PFSK-1 (cell line): ENCODE results near the gene COL5A2.

Experiments
- FOXP2 ChIP-seq: optimal IDR thresholded peaks from 2 replicates; pipeline ENCODE3; 2011; ENCODE audit warnings: borderline replicate concordance, control low read depth, inconsistent platforms; ENCODE audit not compliant: insufficient read depth; ENCODE audit errors: extremely low read length, extremely low read depth
- POLR2AphosphoS5 ChIP-seq: IDR thresholded peaks from 2 replicates; pipeline ENCODE4 v1.6.1; 2012; ENCODE audit warnings: low read depth, mild to moderate bottlenecking, control low read depth, low read length, moderate library complexity
- REST ChIP-seq, 2 experiments: IDR thresholded peaks; 2 replicates each; pipeline versions ENCODE4 v1.6.1 to v1.8.0; 2011 to 2012; ENCODE audit warnings: low read depth in 2 of 2, low read length in 2 of 2, control low read depth in 1 of 2, inconsistent platforms in 1 of 2, mild to moderate bottlenecking in 1 of 2, moderate library complexity in 1 of 2; ENCODE audit not compliant: insufficient read depth in 1 of 2
- SIN3A ChIP-seq: IDR thresholded peaks from 2 replicates; pipeline ENCODE4 v1.6.1; 2012; ENCODE audit warnings: mild to moderate bottlenecking, low read length, moderate library complexity, borderline replicate concordance; ENCODE audit not compliant: insufficient read depth
- TAF1 ChIP-seq: IDR thresholded peaks from 2 replicates; pipeline ENCODE4 v1.6.1; 2012; ENCODE audit warnings: low read length, control low read depth, borderline replicate concordance; ENCODE audit not compliant: insufficient read depth

DNA sequence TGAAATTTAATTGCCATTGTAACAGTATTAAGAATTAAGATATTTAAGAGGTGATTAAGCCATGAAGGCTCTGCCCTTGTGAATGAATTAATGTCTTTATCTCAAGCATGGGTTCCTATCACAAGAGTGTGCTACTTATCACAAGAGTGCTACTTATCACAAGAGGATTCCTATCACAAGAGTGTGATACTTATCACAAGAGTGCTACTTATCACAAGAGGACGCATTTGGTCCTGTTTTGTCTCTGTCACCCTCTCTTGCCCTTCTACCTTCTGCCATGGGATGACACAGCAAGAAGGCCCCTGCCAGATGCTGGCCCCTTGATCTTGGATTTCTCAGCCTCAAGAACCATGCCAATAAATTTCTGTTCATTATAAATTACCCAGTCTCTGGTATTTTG lies 13.2 kb upstream of the COL5A2 start:
- no peak for TF ChIP-seq REST (IDR thresholded peaks at IDR 0.05; ENCODE audit: insufficient read depth in 1 of 2, low read depth in 2 of 2, low read length in 2 of 2)
- no peak for TF ChIP-seq SIN3A
- no peak for TF ChIP-seq TAF1
- TF ChIP-seq POLR2AphosphoS5, result no peak
- no peak for TF ChIP-seq FOXP2
